ENCODE data around the gene NOPCHAP1.
"Not testable (repeated sequence)": the region's sequence is repeated elsewhere in the genome, so short reads cannot be mapped to it uniquely, and the experiment has no call there.

DNA sequence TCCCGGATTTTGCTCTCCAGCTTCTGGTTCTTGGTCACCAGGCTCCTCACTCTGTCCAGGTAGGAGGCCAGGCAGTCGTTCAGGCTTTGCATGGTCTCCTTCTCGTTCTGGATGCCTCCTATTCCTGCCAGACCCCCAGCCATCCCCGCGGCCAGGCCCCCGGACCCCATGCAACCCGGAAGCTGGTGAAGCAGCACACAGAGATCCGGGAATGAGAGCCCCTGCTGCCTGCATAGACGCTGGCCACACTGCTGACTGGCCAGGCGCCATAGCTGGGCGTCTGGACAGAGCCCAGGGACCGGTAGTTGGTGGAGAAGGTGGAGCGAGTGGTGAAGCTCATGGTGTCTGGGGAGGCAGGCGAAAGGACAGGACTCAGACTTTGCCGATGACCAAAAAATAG lies 8.4 kb upstream of the NOPCHAP1 start:
- not testable (repeated sequence) for TF ChIP-seq EP300, POLR2AphosphoS5, CTCF, POLR2A (IDR thresholded peaks at IDR 0.05)

Measured in upper lobe of left lung (tissue), 4 donors.